Stimulated activated CD8-positive, alpha-beta memory T cell treated with anti-CD3 and anti-CD28 coated beads, Interleukin-4, amount 100 ng/mL, for 1 hour (primary cell): Measurements from ENCODE around the gene CHST3.
"Not testable (repeated sequence)": the region's sequence is repeated elsewhere in the genome, so short reads cannot be mapped to it uniquely, and the experiment has no call there.

Source experiments
- DNase-seq, 2 donors: peaks; one replicate each; pipeline ENCODE4 v3.0.0-alpha.2; 2020; ENCODE audit warnings: low read depth in 2 of 2, low spot score in 1 of 2

CHST3 gene

GRCh38 chr10:71964098-71964742 lies at the start of gene CHST3:
Gene CHST3, plus strand, starts transcription at chr10:71964395. Its CDS starts 41,448 bp downstream, at chr10:72005843.
- no peak for DNase-seq

- DNase-seq: no peak
These were observed 47.4 kb upstream of the CHST3 start for GRCh38 chr10:71916827-71917226.

- DNase-seq: no peak
These were observed 45.2 kb upstream of the CHST3 start for GRCh38 chr10:71918992-71919391.

- not testable (repeated sequence) for DNase-seq
These were observed 44.1 kb upstream of the CHST3 start for GRCh38 chr10:71919956-71920539.

GRCh38 chr10:71920540-71921323 lies 43.5 kb upstream of the CHST3 start:
- DNase-seq: no peak

GRCh38 chr10:71921324-71922027 lies 42.7 kb upstream of the CHST3 start:
- no peak for DNase-seq

GRCh38 chr10:71923138-71923692 lies 41.0 kb upstream of the CHST3 start:
- no peak for DNase-seq

GRCh38 chr10:71924771-71925170 lies 39.4 kb upstream of the CHST3 start:
- no peak for DNase-seq

- DNase-seq: no peak
These were observed 37.0 kb upstream of the CHST3 start for GRCh38 chr10:71927159-71927558.

- no peak for DNase-seq
These were observed 36.2 kb upstream of the CHST3 start for GRCh38 chr10:71927776-71928592.

GRCh38 chr10:71931295-71931694 lies 32.9 kb upstream of the CHST3 start:
- no peak for DNase-seq

GRCh38 chr10:71933651-71934050 lies 30.5 kb upstream of the CHST3 start:
- no peak for DNase-seq

- DNase-seq: no peak
These were observed 26.0 kb upstream of the CHST3 start for GRCh38 chr10:71938211-71938610.

GRCh38 chr10:71939304-71939703 lies 24.9 kb upstream of the CHST3 start:
- no peak for DNase-seq

- DNase-seq: no peak
These were observed 24.2 kb upstream of the CHST3 start for GRCh38 chr10:71939861-71940474.

GRCh38 chr10:71940752-71941151 lies 23.4 kb upstream of the CHST3 start:
- no peak for DNase-seq

GRCh38 chr10:71941318-71941717 lies 22.9 kb upstream of the CHST3 start:
- no peak for DNase-seq

GRCh38 chr10:71945819-71946474 lies 18.2 kb upstream of the CHST3 start:
- DNase-seq: no peak

GRCh38 chr10:71946700-71947099 lies 17.5 kb upstream of the CHST3 start:
- DNase-seq: no peak
